Liver (tissue), 9 donors: ENCODE data around the gene BHLHE40. TPM values are rescaled to one million over a fixed set of nuclear protein-coding genes. Genes with fewer than 3 reads are reported as not detected.
A peak's percentile ranks its signal among the peaks of the same experiment; 100 is the strongest.

ENCODE experiments used
- DNase-seq: peaks from one replicate; pipeline ENCODE4 v3.0.0-alpha.2; 2017; ENCODE audit warnings: low spot score
- H3K27ac ChIP-seq, 2 donors: one replicate each; pipeline ENCODE4 v1.7.0; 2013; ENCODE audit warnings: inconsistent platforms in 2 of 2, low read length in 2 of 2, control low read depth in 1 of 2, low read depth in 1 of 2, mild to moderate bottlenecking in 1 of 2
- H3K27me3 ChIP-seq, 4 donors: one replicate each; pipeline versions ENCODE4 v1.6.1 to v1.7.0; 2013; ENCODE audit warnings: low read length in 3 of 4, inconsistent platforms in 1 of 4, mild to moderate bottlenecking in 1 of 4, moderate library complexity in 1 of 4; ENCODE audit not compliant: control insufficient read depth in 4 of 4, insufficient read depth in 4 of 4
- H3K36me3 ChIP-seq, 4 donors: one replicate each; pipeline versions ENCODE4 v1.6.1 to v1.7.0; 2013; ENCODE audit warnings: low read length in 3 of 4, mild to moderate bottlenecking in 3 of 4, low read depth in 1 of 4, moderate library complexity in 1 of 4; ENCODE audit not compliant: control insufficient read depth in 4 of 4, insufficient read depth in 3 of 4
- H3K4me1 ChIP-seq, 4 donors: one replicate each; pipeline versions ENCODE4 v1.6.1 to v1.7.0; 2013; ENCODE audit warnings: low read length in 3 of 4, mild to moderate bottlenecking in 3 of 4, moderate library complexity in 1 of 4; ENCODE audit not compliant: control insufficient read depth in 4 of 4, insufficient read depth in 4 of 4
- H3K4me3 ChIP-seq, 3 donors: one replicate each; pipeline versions ENCODE4 v1.6.1 to v1.7.0; 2013; ENCODE audit warnings: low read length in 3 of 3, control low read depth in 1 of 3, low read depth in 1 of 3, mild to moderate bottlenecking in 1 of 3
- H3K9ac ChIP-seq, 2 donors: one replicate each; pipeline ENCODE4 v1.7.0; 2013; ENCODE audit warnings: low read length in 2 of 2, mild to moderate bottlenecking in 2 of 2, moderate library complexity in 2 of 2, control low read depth in 1 of 2, low read depth in 1 of 2
- H3K9me3 ChIP-seq, 4 donors: one replicate each; pipeline versions ENCODE4 v1.6.1 to v1.7.0; 2013; ENCODE audit warnings: low read length in 3 of 4; ENCODE audit not compliant: control insufficient read depth in 4 of 4
- EGR1 ChIP-seq, 2 donors: IDR thresholded peaks; 2 replicates each; pipeline ENCODE4 v1.6.1; 2016 to 2018; ENCODE audit warnings: antibody characterized with exemption in 2 of 2, low read depth in 2 of 2
- FOXA1 ChIP-seq: IDR thresholded peaks from 2 replicates; pipeline ENCODE4 v1.6.1; 2016; ENCODE audit warnings: antibody characterized with exemption
- FOXA2 ChIP-seq: IDR thresholded peaks from 2 replicates; pipeline ENCODE4 v1.6.1; 2016; ENCODE audit warnings: antibody characterized with exemption
- GABPA ChIP-seq, 2 donors: IDR thresholded peaks in 1 of 2; conservative IDR thresholded peaks in 1 of 2; 2 replicates each; pipeline ENCODE4 v1.6.1; 2016; ENCODE audit warnings: antibody characterized with exemption in 2 of 2, mild to moderate bottlenecking in 1 of 2, moderate library complexity in 1 of 2
- HNF4A ChIP-seq, 2 donors: conservative IDR thresholded peaks; 2 replicates each; pipeline ENCODE4 v1.6.1; 2016; ENCODE audit warnings: antibody characterized with exemption in 2 of 2, mild to moderate bottlenecking in 2 of 2
- HNF4G ChIP-seq: IDR thresholded peaks from 2 replicates; pipeline ENCODE4 v1.6.1; 2016; ENCODE audit warnings: antibody characterized with exemption
- MAX ChIP-seq: IDR thresholded peaks from 2 replicates; pipeline ENCODE4 v1.6.1; 2016; ENCODE audit warnings: antibody characterized with exemption
- RAD21 ChIP-seq, 2 donors: IDR thresholded peaks; 2 replicates each; pipeline ENCODE4 v1.6.1; 2016; ENCODE audit warnings: antibody characterized with exemption in 2 of 2, mild to moderate bottlenecking in 2 of 2
- REST ChIP-seq: IDR thresholded peaks from 2 replicates; pipeline ENCODE4 v1.6.1; 2016; ENCODE audit warnings: antibody characterized with exemption, mild to moderate bottlenecking
- SP1 ChIP-seq: IDR thresholded peaks from 2 replicates; pipeline ENCODE4 v1.6.1; 2018; ENCODE audit warnings: antibody characterized with exemption, mild to moderate bottlenecking
- TAF1 ChIP-seq: conservative IDR thresholded peaks from 2 replicates; pipeline ENCODE4 v1.6.1; 2016; ENCODE audit warnings: antibody characterized with exemption, mild to moderate bottlenecking
- WGBS: extraction: QIAGEN DNeasy Blood & Tissue Kit; methylation state at CpG from one replicate; pipeline ENCODE4 v1.1.7; 2013; 5-methylcytosine and 5-hydroxymethylcytosine counted together
- polyA plus RNA-seq, 2 donors: library from polyadenylated mRNA; stranded (reverse) in 1 of 2; unstranded in 1 of 2; fragments of 200-250 nt in 1 of 2; fragments of >200 nt in 1 of 2; fragmentation: Nextera tagmentation in 1 of 2; extraction: Ambion mirVana in 1 of 2; gene quantifications; one replicate each; pipeline versions ENCODE4 v1.2.1 to v1.2.3, GENCODE V29; 2013 to 2015
- total RNA-seq, 2 donors: library from RNA; depleted of rRNA; stranded (reverse); fragments of >200 nt; gene quantifications; one replicate each; pipeline ENCODE4 v1.2.3, GENCODE V29; 2014
- TF ChIP-seq, protein P1 (sequence below): IDR thresholded peaks from 2 replicates; pipeline ENCODE4 v1.6.1; 2016; ENCODE audit warnings: antibody characterized with exemption
- TF ChIP-seq, protein P2 (sequence below): fragments of 150-350 bp; IDR thresholded peaks from 2 replicates; pipeline ENCODE4 v1.5.1; 2017; ENCODE audit warnings: improper control_type of control experiment, low read depth, low read length; ENCODE audit not compliant: missing input control
- TF ChIP-seq, protein P3 (sequence below): IDR thresholded peaks from 2 replicates; pipeline ENCODE4 v1.6.1; 2016; ENCODE audit warnings: antibody characterized with exemption
- donor health status: healthy.
- donor health status: healthy.
- donor health status: healthy.
- donor health status: healthy.
- donor health status: healthy.

BHLHE40 gene
- total and polyA plus RNA-seq, 4 donors: 8.2 to 28.4 (median 18.0) TPM

- no peak for TF ChIP-seq SP1
- no peaks in the 10 kb centered on the region for H3K27me3 ChIP-seq
- H3K4me3 ChIP-seq: no peak overlapping the region
- no peak for DNase-seq
- no peaks in the 10 kb centered on the region for H3K4me1 ChIP-seq
- H3K9me3 ChIP-seq: no peaks in the 10 kb centered on the region
- WGBS: 93% methylated on average over 4 of the region's 4 CpGs
- no peak overlapping the region for H3K27ac ChIP-seq
- H3K36me3 ChIP-seq: no peaks in the 10 kb centered on the region
- no peak overlapping the region for H3K9ac ChIP-seq
Observed at GRCh38 chr3:4940985-4941384, 38.3 kb upstream of the BHLHE40 start.

- no peak for DNase-seq
- no peaks in the 10 kb centered on the region for H3K9me3 ChIP-seq
- 50% methylated on average over 1 of the region's 1 CpG for WGBS
- no peaks in the 10 kb centered on the region for H3K36me3 ChIP-seq
- H3K9ac ChIP-seq: no peak overlapping the region
- H3K27ac ChIP-seq: no peak overlapping the region
- H3K4me3 ChIP-seq: no peak overlapping the region
- no peaks in the 10 kb centered on the region for H3K4me1 ChIP-seq
- H3K27me3 ChIP-seq: no peaks in the 10 kb centered on the region
- TF ChIP-seq, protein P1, sequence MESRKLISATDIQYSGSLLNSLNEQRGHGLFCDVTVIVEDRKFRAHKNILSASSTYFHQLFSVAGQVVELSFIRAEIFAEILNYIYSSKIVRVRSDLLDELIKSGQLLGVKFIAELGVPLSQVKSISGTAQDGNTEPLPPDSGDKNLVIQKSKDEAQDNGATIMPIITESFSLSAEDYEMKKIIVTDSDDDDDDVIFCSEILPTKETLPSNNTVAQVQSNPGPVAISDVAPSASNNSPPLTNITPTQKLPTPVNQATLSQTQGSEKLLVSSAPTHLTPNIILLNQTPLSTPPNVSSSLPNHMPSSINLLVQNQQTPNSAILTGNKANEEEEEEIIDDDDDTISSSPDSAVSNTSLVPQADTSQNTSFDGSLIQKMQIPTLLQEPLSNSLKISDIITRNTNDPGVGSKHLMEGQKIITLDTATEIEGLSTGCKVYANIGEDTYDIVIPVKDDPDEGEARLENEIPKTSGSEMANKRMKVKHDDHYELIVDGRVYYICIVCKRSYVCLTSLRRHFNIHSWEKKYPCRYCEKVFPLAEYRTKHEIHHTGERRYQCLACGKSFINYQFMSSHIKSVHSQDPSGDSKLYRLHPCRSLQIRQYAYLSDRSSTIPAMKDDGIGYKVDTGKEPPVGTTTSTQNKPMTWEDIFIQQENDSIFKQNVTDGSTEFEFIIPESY: no peak
- no peak for TF ChIP-seq REST
- TF ChIP-seq RAD21 (IDR thresholded peaks at IDR 0.05): peak in 1 of 2 donors; percentile 71
- TF ChIP-seq, protein P2, sequence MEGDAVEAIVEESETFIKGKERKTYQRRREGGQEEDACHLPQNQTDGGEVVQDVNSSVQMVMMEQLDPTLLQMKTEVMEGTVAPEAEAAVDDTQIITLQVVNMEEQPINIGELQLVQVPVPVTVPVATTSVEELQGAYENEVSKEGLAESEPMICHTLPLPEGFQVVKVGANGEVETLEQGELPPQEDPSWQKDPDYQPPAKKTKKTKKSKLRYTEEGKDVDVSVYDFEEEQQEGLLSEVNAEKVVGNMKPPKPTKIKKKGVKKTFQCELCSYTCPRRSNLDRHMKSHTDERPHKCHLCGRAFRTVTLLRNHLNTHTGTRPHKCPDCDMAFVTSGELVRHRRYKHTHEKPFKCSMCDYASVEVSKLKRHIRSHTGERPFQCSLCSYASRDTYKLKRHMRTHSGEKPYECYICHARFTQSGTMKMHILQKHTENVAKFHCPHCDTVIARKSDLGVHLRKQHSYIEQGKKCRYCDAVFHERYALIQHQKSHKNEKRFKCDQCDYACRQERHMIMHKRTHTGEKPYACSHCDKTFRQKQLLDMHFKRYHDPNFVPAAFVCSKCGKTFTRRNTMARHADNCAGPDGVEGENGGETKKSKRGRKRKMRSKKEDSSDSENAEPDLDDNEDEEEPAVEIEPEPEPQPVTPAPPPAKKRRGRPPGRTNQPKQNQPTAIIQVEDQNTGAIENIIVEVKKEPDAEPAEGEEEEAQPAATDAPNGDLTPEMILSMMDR: peak; percentile 45
- TF ChIP-seq HNF4A (conservative IDR thresholded peaks at IDR 0.05): peak in 1 of 2 donors; percentile 38
Observed at GRCh38 chr3:4943549-4943948, 35.7 kb upstream of the BHLHE40 start.

- Histone ChIP-seq H3K4me3 (no peak overlapping the region), H3K4me1 (no peaks in the 10 kb centered on the region), H3K27me3 (no peaks in the 10 kb centered on the region), H3K9ac (no peak overlapping the region), H3K27ac (no peak overlapping the region), H3K36me3 (no peaks in the 10 kb centered on the region), H3K9me3 (no peaks in the 10 kb centered on the region)
- DNase-seq: no peak
- 95% methylated on average over 10 of the region's 10 CpGs for WGBS
- TF ChIP-seq FOXA2: no peak
- no peak for TF ChIP-seq MAX
- TF ChIP-seq FOXA1: no peak
- no peak for TF ChIP-seq HNF4G
- TF ChIP-seq HNF4A (conservative IDR thresholded peaks at IDR 0.05): no peak
- no peak for TF ChIP-seq REST
- TF ChIP-seq SP1: no peak
- TF ChIP-seq TAF1: no peak
- TF ChIP-seq, protein P1: no peak
- TF ChIP-seq, protein P3, sequence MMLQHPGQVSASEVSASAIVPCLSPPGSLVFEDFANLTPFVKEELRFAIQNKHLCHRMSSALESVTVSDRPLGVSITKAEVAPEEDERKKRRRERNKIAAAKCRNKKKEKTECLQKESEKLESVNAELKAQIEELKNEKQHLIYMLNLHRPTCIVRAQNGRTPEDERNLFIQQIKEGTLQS: no peak
- no peak for TF ChIP-seq EGR1 (IDR thresholded peaks at IDR 0.05; ENCODE audit: low read depth in 2 of 2)
- TF ChIP-seq GABPA (IDR thresholded peaks at IDR 0.05 in 1 of 2, conservative IDR thresholded peaks at IDR 0.05 in 1 of 2): no peak
Observed at GRCh38 chr3:4945324-4945723, 33.9 kb upstream of the BHLHE40 start.
